ENCODE results near the gene LRFN5. TPM values are rescaled to one million over a fixed set of nuclear protein-coding genes. Genes with fewer than 3 reads are reported as not detected.

LRFN5 gene
- polyA plus RNA-seq, 1 of the 3 experiments (the other 2 are of a cell fraction) = not detected

DNA sequence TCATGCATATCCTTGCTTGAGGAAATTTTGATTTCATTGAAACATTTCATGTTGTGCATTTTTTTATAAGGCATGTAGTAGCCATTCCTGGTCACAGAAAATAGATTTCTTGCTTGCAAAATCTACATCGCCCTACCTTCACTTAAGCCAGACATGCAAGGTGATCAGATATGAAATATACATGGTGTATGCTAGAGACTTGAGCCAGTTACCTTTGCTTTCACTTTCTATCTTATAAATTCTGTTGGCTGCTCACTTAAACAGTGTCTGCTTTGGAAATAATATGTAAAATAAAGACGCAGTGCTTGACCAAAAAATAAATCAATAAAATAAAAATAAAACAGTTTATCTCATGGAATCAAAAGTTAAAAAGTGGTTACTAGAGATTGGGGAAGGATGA is 136.5 kb downstream of the LRFN5 start:
- Histone ChIP-seq H4K20me1 (ENCODE audit: insufficient read depth) (no peaks in the 10 kb centered on the region), H3K79me2 (ENCODE audit: insufficient read depth) (no peaks in the 10 kb centered on the region), H3K4me3 (ENCODE audit: low read depth in 2 of 2, low read length in 1 of 2) (peak overlapping the region; percentile 28 to 54; a peak in 3 of 4 replicates), H3K9me2 (no peaks in the 10 kb centered on the region), H3K9ac (no peak overlapping the region), H3K9me3 (no peaks in the 10 kb centered on the region), H2AFZ (ENCODE audit: low read depth) (no peak overlapping the region), H3K27me3 (ENCODE audit: insufficient read depth) (no peaks in the 10 kb centered on the region), H3K27ac (ENCODE audit: low read depth in 2 of 2, low read length in 1 of 2) (no peak overlapping the region), H3K36me3 (replicated peaks in 1 of 2; ENCODE audit: control insufficient read depth in 1 of 2, insufficient read depth in 2 of 2, low read length in 1 of 2) (no peaks in the 10 kb centered on the region), H3K4me2 (peak overlapping the region; percentile 57; the same call in 1 of the 2 replicates), H3F3A (replicated peaks; ENCODE audit: insufficient read depth) (no peaks in the 10 kb centered on the region), H3K4me1 (ENCODE audit: control insufficient read depth in 1 of 2, insufficient read depth in 2 of 2, low read depth in 1 of 2, low read length in 1 of 2) (no peaks in the 10 kb centered on the region)
- ChIA-PET CTCF (no interaction called here), POLR2A (no interaction called here)
- 10% methylated on average over 2 of the region's 2 CpGs for WGBS (ENCODE audit: low lambda C conversion rate)
- DNase-seq = no peak
- TF ChIP-seq TEAD4 (IDR thresholded peaks at IDR 0.05; ENCODE audit: borderline replicate concordance, insufficient read depth) = no peak
- TF ChIP-seq JUND (IDR thresholded peaks at IDR 0.05) = no peak
- no peak for TF ChIP-seq USF2 (IDR thresholded peaks at IDR 0.05; ENCODE audit: borderline replicate concordance, low read depth, low read length)
- no peak for TF ChIP-seq POLR2AphosphoS5 (IDR thresholded peaks at IDR 0.05; ENCODE audit: low read depth, low read length)
- TF ChIP-seq ELF1 (IDR thresholded peaks at IDR 0.05) = no peak
- no peak for TF ChIP-seq GABPA (IDR thresholded peaks at IDR 0.05; ENCODE audit: low read depth)
- no peak for TF ChIP-seq YY1 (IDR thresholded peaks at IDR 0.05; ENCODE audit: low read depth)
- no peak for TF ChIP-seq MAX (IDR thresholded peaks at IDR 0.05; ENCODE audit: low read depth)
- TF ChIP-seq CHD2 (IDR thresholded peaks at IDR 0.05; ENCODE audit: low read length, partially characterized antibody) = no peak
- TF ChIP-seq MEF2A (IDR thresholded peaks at IDR 0.05; ENCODE audit: borderline replicate concordance, low read depth) = no peak
- TF ChIP-seq CTCF (IDR thresholded peaks at IDR 0.05) = no peak
- no peak for TF ChIP-seq GATA2 (CRISPR knock-in tag; IDR thresholded peaks at IDR 0.05)
- no peak for TF ChIP-seq FOXJ3 (CRISPR knock-in tag; IDR thresholded peaks at IDR 0.05)
- TF ChIP-seq, protein P1, sequence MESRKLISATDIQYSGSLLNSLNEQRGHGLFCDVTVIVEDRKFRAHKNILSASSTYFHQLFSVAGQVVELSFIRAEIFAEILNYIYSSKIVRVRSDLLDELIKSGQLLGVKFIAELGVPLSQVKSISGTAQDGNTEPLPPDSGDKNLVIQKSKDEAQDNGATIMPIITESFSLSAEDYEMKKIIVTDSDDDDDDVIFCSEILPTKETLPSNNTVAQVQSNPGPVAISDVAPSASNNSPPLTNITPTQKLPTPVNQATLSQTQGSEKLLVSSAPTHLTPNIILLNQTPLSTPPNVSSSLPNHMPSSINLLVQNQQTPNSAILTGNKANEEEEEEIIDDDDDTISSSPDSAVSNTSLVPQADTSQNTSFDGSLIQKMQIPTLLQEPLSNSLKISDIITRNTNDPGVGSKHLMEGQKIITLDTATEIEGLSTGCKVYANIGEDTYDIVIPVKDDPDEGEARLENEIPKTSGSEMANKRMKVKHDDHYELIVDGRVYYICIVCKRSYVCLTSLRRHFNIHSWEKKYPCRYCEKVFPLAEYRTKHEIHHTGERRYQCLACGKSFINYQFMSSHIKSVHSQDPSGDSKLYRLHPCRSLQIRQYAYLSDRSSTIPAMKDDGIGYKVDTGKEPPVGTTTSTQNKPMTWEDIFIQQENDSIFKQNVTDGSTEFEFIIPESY (IDR thresholded peaks at IDR 0.05; ENCODE audit: borderline replicate concordance, low read depth) = no peak
- TF ChIP-seq, protein P2, sequence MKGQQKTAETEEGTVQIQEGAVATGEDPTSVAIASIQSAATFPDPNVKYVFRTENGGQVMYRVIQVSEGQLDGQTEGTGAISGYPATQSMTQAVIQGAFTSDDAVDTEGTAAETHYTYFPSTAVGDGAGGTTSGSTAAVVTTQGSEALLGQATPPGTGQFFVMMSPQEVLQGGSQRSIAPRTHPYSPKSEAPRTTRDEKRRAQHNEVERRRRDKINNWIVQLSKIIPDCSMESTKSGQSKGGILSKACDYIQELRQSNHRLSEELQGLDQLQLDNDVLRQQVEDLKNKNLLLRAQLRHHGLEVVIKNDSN (IDR thresholded peaks at IDR 0.05; ENCODE audit: borderline replicate concordance, low read depth) = no peak
- no peak for TF ChIP-seq SIN3A (IDR thresholded peaks at IDR 0.05; ENCODE audit: borderline replicate concordance, low read depth, low read length)
- TF ChIP-seq, protein P3, sequence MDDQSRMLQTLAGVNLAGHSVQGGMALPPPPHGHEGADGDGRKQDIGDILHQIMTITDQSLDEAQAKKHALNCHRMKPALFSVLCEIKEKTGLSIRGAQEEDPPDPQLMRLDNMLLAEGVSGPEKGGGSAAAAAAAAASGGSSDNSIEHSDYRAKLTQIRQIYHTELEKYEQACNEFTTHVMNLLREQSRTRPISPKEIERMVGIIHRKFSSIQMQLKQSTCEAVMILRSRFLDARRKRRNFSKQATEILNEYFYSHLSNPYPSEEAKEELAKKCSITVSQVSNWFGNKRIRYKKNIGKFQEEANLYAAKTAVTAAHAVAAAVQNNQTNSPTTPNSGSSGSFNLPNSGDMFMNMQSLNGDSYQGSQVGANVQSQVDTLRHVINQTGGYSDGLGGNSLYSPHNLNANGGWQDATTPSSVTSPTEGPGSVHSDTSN (IDR thresholded peaks at IDR 0.05) = no peak
- TF ChIP-seq FOSL2 (IDR thresholded peaks at IDR 0.05; ENCODE audit: borderline replicate concordance, low read depth) = no peak
- TF ChIP-seq RXRA (IDR thresholded peaks at IDR 0.05; ENCODE audit: borderline replicate concordance, low read depth) = no peak
- TF ChIP-seq, protein P4, sequence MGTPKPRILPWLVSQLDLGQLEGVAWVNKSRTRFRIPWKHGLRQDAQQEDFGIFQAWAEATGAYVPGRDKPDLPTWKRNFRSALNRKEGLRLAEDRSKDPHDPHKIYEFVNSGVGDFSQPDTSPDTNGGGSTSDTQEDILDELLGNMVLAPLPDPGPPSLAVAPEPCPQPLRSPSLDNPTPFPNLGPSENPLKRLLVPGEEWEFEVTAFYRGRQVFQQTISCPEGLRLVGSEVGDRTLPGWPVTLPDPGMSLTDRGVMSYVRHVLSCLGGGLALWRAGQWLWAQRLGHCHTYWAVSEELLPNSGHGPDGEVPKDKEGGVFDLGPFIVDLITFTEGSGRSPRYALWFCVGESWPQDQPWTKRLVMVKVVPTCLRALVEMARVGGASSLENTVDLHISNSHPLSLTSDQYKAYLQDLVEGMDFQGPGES (IDR thresholded peaks at IDR 0.05; ENCODE audit: low read depth, low read length) = no peak

Data from SK-N-SH (cell line).